Jurkat, Clone E6-1 (cell line): ENCODE results near the gene KLHL11.

Experiments used
- DNase-seq: peaks from one replicate; pipeline ENCODE4 v3.0.0-alpha.2; 2011; ENCODE audit warnings: low read depth, low spot score
- H3K4me3 ChIP-seq: 2 replicates; pipeline ENCODE4 v1.5.1; 2011; ENCODE audit warnings: mild to moderate bottlenecking, low read length, control low read depth, moderate library complexity

KLHL11 gene

GRCh38 chr17:41814195-41814594 is 51.0 kb downstream of the KLHL11 start:
- H3K4me3 ChIP-seq, result no peak overlapping the region
- no peak for DNase-seq

GRCh38 chr17:41813699-41814124 is 51.5 kb downstream of the KLHL11 start:
- DNase-seq, result no peak
- no peak overlapping the region for H3K4me3 ChIP-seq

GRCh38 chr17:41813152-41813680 is 52.0 kb downstream of the KLHL11 start:
- DNase-seq, result no peak
- H3K4me3 ChIP-seq, result no peak overlapping the region

GRCh38 chr17:41812381-41813151 is 52.7 kb downstream of the KLHL11 start, which contains the start of gene FKBP10:
Gene FKBP10 (plus strand): TSS chr17:41813004. CDS start chr17:41813035, 31 bp downstream.
- H3K4me3 ChIP-seq, result peak within 1 kb of the TSS; percentile 55
- no peak for DNase-seq

GRCh38 chr17:41811549-41812380 is 53.5 kb downstream of the KLHL11 start, which contains the start of gene P3H4:
Gene P3H4 (minus strand): TSS chr17:41811949. CDS start chr17:41811915, 34 bp downstream.
- DNase-seq, result peak; percentile 47
- H3K4me3 ChIP-seq, result peak within 1 kb of the TSS; percentile 55

GRCh38 chr17:41810659-41811548 is 54.3 kb downstream of the KLHL11 start:
- no peak for DNase-seq
- peak overlapping the region; percentile 55 for H3K4me3 ChIP-seq

GRCh38 chr17:41806685-41807445 is 58.4 kb downstream of the KLHL11 start:
- H3K4me3 ChIP-seq, result no peak overlapping the region
- no peak for DNase-seq
